ENCODE data around the gene VIL1. TPM values are rescaled to one million over a fixed set of nuclear protein-coding genes. Genes with fewer than 3 reads are reported as not detected.

Gene VIL1
- total and polyA plus RNA-seq, 2 of the 13 experiments (the other 11 are each of a cell fraction or from before 2014, with no cell fraction given), result 287 to 301 TPM

GRCh38 chr2:218418717-218419458 lies at the start of gene VIL1 (continued):
- TF ChIP-seq THAP11 (CRISPR knock-in tag; IDR thresholded peaks at IDR 0.05) (peak; percentile 73), RFX3 (CRISPR knock-in tag; IDR thresholded peaks at IDR 0.05) (no peak), ZNF230 (CRISPR knock-in tag; IDR thresholded peaks at IDR 0.05) (0 out of 2 replicates have a peak, but pooled peaks have one; percentile 23), ZNF567 (CRISPR knock-in tag; IDR thresholded peaks at IDR 0.05; ENCODE audit: borderline replicate concordance) (0 out of 2 replicates have a peak, but pooled peaks have one; percentile 19), HOXD1 (CRISPR knock-in tag; IDR thresholded peaks at IDR 0.05) (no peak), ZNF878 (CRISPR knock-in tag; IDR thresholded peaks at IDR 0.05) (peak; percentile 73; the same call in 1 of the 2 replicates), YEATS4 (CRISPR knock-in tag; IDR thresholded peaks at IDR 0.05; ENCODE audit: borderline replicate concordance) (peak; percentile 93), ESRRA (CRISPR knock-in tag; IDR thresholded peaks at IDR 0.05; ENCODE audit: low read depth) (no peak), ZNF253 (CRISPR knock-in tag; IDR thresholded peaks at IDR 0.05; ENCODE audit: borderline replicate concordance) (no peak), FOXK2 (IDR thresholded peaks at IDR 0.05) (no peak), ZNF207 (IDR thresholded peaks at IDR 0.05; ENCODE audit: borderline replicate concordance) (no peak), JARID2 (CRISPR knock-in tag; IDR thresholded peaks at IDR 0.05; ENCODE audit: insufficient replicate concordance) (no peak), CCAR2 (optimal IDR thresholded peaks at IDR 0.05; ENCODE audit: low read depth, low read length) (peak; percentile 65), ZBTB42 (CRISPR knock-in tag; IDR thresholded peaks at IDR 0.05) (peak; percentile 58; the same call in 1 of the 2 replicates), ZNF260 (CRISPR knock-in tag; IDR thresholded peaks at IDR 0.05; ENCODE audit: borderline replicate concordance, low read depth) (no peak), ZNF619 (CRISPR knock-in tag; IDR thresholded peaks at IDR 0.05) (no peak; the same call in 1 of the 2 replicates), EHMT2 (IDR thresholded peaks at IDR 0.05; ENCODE audit: borderline replicate concordance, low read depth, low read length) (no peak), SIN3B (IDR thresholded peaks at IDR 0.05; ENCODE audit: low read length) (no peak), IKZF5 (CRISPR knock-in tag; IDR thresholded peaks at IDR 0.05) (peak; percentile 80), BATF2 (CRISPR knock-in tag; IDR thresholded peaks at IDR 0.05) (no peak), SATB2 (CRISPR knock-in tag; IDR thresholded peaks at IDR 0.05) (no peak), NFYC (CRISPR knock-in tag; IDR thresholded peaks at IDR 0.05) (peak; percentile 52), HINFP (CRISPR knock-in tag; IDR thresholded peaks at IDR 0.05; ENCODE audit: low read depth) (no peak), NFYB (CRISPR knock-in tag; IDR thresholded peaks at IDR 0.05) (no peak), PREB (CRISPR knock-in tag; IDR thresholded peaks at IDR 0.05) (no peak), SMC3 (IDR thresholded peaks at IDR 0.05; ENCODE audit: low read length) (no peak), TCF7L2 (IDR thresholded peaks at IDR 0.05; ENCODE audit: low read depth, low read length) (no peak)

All from HepG2 (cell line).